ENCODE data around the gene LMBRD1.
"Not testable (repeated sequence)": the region's sequence is repeated elsewhere in the genome, so short reads cannot be mapped to it uniquely, and the experiment has no call there.

The LMBRD1 gene

GRCh38 chr6:69732045-69732444 is 64.8 kb downstream of the LMBRD1 start:
- DNase-seq = no peak

DNA sequence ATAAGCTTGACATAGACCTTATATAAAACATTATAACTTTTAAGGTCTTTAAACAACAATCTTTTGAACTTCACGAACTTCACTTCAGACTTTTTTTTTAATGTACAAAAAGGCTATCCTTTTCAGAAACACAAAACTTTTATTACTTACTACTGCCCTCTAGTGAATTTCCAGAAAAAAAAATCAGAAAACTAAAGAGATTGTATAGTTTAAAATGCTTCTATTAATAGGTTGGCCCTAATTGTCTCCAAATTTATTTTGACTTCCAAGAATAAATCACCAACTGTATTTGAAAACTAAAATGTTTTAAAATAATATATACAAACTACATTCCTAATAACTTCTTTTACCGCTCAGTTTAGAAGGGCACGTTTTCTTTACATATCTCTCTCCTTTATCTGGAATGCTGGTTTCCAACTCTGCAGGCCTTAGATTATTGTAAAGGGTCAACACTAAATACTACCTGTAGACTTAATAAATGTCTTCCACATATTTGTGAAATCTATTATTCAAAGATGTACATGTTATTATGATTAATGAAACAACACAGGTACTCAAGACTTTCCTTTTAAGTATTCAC is 66.8 kb downstream of the LMBRD1 start:
- DNase-seq = no peak

GRCh38 chr6:69722683-69723082 is 74.1 kb downstream of the LMBRD1 start:
- no peak for DNase-seq

DNA sequence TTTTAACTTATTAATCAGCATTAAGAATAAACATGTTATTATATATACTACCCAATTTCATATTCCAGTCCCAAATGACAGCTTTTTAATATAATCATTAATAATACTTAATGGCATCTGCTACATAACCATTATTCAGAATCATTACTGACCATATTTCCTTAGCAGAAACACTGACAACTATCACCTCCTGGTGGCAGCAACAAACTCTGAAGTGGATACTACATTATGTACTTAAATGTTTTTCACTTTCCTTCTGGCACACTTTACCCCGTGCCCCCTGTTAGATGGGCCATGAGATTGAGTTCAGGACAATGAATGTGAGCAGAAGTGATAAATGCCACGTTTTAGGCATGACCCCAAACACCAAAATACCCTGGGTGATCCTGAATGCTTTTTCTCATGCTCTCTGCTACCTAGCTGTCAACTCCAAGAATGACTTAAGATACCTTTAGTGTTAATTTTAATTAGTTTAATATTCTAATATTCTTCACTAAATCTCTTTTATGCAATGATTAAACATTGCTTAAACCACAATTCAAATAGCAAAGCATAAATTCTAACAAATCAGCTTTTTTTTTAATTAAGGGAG is 77.1 kb downstream of the LMBRD1 start:
- DNase-seq = no peak

- DNase-seq = no peak
Observed at GRCh38 chr6:69706724-69707123, 90.1 kb downstream of the LMBRD1 start.

DNA sequence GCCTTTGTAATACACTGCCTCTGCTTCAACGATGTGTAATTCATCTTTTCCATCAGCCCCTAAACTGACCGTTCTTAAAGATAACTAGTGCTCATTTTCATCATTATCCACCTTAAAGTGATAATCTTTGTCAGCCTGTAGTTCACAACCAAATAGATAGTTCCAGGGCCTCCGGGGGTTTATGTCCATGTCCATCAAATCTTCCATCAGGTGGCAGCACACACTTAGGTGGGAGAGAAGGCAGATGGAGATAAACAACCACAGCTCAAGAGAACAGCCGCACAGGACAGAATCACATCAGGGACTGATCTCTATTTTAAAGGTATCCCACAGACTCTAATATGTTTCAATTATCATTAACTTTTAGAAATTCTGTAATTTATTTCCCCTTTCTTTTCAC is 90.9 kb downstream of the LMBRD1 start:
- no peak for DNase-seq

GRCh38 chr6:69704916-69705315 is 91.9 kb downstream of the LMBRD1 start:
- DNase-seq = no peak

- no peak for DNase-seq
Observed at GRCh38 chr6:69699655-69700054, 97.2 kb downstream of the LMBRD1 start.

DNA sequence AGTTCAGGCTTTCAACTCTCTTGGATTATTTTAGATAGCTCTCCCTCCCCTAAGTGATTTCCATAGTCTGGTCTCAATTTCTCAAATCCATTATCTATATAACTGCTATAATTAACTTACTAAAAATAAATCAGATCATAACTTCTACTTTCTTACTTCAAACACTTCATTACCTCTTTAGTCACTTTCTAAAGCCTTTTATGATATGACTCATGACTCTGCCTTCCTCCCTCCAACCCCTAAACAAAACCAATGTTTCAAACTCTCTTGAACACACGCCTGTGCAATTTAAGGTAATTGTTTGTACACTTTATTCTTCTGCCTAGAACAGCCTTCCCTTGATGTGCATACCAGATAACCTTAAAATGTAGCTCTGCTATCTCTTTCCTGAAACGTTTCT is 100.5 kb downstream of the LMBRD1 start:
- peak; percentile 1 for DNase-seq

DNA sequence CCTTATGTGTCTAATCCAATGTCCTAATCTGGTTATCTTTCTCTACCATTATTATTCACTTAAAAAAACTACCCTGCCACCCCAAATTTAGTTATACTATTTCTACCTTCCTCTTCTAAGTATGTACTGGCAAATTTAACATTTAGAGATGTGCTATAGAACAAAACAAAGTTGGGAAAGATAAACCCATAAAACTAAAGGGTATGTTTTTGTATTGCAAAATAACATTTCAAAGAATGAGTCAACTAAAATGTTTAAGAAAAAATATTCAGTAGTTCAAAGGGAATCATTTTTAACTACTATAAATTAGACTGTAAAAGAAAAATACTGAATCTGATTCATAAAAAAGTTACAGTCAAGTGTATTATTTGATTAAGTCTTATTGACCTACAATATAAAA is 103.0 kb downstream of the LMBRD1 start:
- no peak for DNase-seq

GRCh38 chr6:69690986-69691385 is 105.8 kb downstream of the LMBRD1 start:
- DNase-seq = no peak

GRCh38 chr6:69680302-69680701 is 116.5 kb downstream of the LMBRD1 start:
- no peak for DNase-seq

GRCh38 chr6:69673298-69673697 is 123.5 kb downstream of the LMBRD1 start:
- DNase-seq = no peak

DNA sequence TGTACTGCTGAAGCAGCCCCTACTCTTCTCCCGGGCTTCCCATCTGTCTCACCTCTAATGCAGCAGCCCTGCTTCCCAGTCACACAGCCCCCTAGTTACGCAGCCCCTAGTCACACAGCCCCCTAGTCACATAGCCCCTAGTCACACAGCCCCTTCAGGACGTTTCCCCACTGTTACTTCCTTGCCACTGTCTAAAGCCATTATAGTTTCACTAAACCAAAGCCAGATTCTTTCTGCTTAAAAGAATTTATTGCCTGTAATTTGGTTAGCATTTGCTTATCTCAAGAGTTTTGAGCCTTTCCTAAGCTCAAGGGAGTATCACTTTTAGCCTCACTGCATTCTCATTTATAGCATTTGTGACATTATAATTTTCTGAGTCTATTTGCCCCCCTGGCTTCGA is 127.9 kb downstream of the LMBRD1 start:
- DNase-seq = no peak

DNA sequence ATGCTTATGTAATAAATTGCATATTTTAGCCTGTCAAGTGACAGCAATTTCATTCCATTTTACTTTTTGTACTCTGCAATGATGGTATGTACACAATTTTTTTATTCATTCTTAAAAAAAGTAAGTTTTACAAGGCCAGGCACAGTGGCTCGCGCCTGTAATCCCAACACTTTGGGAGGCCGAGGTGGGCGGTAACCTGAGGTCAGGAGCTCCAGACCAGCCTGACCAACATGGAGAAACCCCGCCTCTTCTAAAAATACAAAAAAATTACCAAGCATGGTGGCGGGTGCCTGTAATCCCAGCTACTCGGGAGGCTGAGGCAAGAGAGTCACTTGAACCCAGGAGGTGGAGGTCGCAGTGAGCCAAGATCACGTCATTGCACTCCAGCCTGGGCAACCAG is 130.0 kb downstream of the LMBRD1 start:
- DNase-seq = not testable (repeated sequence)

DNA sequence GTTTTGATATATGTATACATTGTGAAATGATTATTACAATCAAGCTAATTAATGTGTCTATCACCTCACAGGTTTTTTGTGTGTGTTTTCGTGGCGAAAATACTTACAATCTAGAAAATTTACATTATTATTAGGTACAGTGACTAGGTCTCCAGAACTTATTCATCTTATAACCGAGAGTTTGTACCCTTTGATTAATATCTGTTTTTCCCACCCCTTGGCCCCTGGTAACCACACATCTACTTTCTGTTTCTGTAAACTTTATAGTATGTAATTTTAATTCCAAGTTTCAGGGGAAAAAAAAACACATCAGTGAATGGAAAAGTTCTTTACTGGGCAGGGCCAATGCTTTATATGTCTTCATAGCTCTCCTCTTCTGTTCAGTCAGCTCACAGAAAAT is 131.4 kb downstream of the LMBRD1 start:
- DNase-seq = no peak

DNA sequence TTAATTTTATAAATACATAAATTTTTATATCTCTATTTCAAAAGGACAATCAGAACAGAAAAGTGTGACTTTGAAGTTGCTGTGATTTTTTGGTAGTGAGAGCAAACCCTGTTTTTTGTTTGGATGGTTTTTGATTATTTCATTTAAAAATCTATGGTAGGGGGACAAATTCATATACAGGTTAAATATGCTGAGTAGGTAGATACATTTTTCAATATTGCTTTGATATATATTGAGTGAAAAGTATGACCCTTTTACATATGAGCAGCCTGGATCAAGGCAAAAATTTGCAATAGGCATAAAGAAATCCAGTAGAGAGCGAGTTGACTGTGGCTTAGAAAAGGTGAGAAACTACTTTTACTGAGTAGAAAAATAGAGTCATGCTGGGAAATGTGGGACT is 132.3 kb downstream of the LMBRD1 start:
- DNase-seq = no peak

GRCh38 chr6:69663215-69663614 is 133.6 kb downstream of the LMBRD1 start:
- DNase-seq = no peak

DNA sequence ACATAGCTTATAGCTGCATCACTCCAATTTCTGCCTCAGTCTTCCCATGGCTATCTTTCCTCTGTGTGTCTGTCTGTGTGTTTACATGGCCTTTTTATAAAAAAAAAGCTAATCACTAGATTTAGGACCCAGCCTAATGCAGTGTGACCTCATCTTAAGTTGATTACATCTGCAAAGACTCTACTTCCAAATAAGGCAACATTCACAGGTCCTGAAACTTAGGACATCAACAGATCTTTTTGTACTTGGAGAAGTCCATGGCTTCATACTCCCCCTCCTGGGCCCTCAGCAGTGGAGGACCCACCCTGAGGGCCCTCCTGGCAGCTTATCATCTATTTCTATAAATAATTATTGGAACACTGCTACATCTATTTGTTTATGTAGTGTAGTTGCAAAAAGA is 146.1 kb downstream of the LMBRD1 start:
- DNase-seq = no peak

DNA sequence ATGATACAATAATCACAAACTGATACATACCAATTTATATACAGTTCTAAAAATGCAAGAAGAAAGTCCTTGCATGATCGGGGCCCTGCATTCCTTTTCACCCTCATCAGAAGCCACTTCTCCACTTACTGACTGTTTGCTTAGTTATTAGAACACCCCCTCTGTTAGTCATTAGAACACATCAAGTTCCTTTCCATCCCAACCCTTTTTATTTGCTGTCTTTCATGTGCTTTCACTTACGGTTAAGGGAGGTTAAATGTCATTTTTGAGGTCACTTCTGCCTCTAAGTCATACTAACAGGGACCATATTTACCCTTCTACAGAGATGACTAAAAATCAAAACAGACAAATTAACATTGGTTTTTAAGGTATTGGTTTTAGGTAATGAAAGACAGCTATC is 149.1 kb downstream of the LMBRD1 start:
- no peak for DNase-seq

GRCh38 chr6:69643688-69644087 is 153.1 kb downstream of the LMBRD1 start:
- no peak for DNase-seq

GRCh38 chr6:69632932-69633331 is 163.9 kb downstream of the LMBRD1 start:
- DNase-seq = no peak

DNA sequence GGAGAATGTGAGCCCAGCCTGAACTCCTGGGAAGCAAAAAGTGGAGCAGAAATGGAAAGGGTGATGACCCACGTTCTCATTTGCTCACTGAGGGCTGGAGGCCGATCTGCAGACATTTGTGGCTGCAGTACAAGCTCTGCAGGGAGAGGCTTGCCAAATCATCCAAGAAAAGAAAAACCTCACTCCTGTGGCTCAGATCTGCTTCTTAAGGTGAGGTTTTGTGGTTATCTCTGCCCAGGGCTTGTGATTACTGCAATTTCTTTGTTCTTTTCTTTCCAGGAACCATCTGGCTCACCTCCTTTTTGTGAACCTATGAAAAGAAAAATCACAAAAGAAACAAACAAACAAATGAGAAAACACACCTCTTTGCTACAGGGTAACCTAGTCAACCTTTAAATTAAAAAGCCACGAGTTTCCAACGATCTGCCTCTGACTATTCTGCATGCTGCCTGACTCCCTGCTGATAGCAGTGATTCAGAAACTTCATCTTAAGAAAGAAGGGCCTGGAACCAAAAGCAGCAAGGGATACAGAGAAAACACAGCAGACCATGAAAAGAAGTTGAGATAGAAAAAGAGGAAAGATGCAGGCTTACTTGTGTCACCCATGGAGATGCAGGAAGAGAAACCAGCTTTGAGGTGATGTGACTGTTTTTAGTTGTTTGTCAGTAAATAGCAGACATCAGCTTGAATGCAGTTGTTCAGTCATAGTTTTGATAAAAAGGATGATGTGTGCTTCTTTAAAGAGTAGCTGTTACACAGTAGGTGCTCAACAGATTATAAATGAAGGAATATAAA is 165.1 kb downstream of the LMBRD1 start:
- DNase-seq = no peak

GRCh38 chr6:69630767-69631166 is 166.0 kb downstream of the LMBRD1 start:
- no peak for DNase-seq

DNA sequence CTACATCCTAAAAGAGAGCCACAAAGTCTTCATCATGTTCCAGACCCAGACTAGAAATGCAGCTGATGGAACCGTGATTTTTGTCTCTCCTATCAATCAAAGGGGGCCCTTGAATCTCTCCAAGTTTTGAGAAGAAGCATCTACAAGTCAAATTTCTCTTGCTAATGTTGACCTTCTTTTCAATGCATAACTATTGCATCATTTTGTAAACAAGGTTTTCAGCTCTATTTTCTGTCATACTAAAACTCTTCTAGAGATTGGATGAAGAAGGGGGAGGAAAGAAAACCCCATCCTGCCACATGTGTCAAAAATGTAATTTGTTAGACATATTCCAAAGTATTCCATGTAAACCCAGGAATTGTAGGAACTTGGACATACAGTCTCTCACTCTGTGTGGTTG is 169.2 kb downstream of the LMBRD1 start:
- no peak for DNase-seq

Measured in NCI-H2081 treated with DMSO at 0.1 percent for 48 hours (cell line).